Right ventricle myocardium superior (tissue), 1 donor: ENCODE measurements around the gene IKBIP. TPM values are rescaled to one million over a fixed set of nuclear protein-coding genes. Genes with fewer than 3 reads are reported as not detected.

Experiments
- ATAC-seq: fragments of 200-7000 bp; cut with Tn5 transposase; one replicate; pipeline ENCODE4 v1.9.1; 2020; ENCODE audit warnings: mild to moderate bottlenecking; ENCODE audit not compliant: poor library complexity
- DNase-seq: peaks from one replicate; pipeline ENCODE4 v3.0.0-alpha.2; 2020
- intact Hi-C: fragments of 100-400 bp; cut with DNase I; formaldehyde crosslinking; loops from one replicate; pipeline ENCODE4 v1.11.2; 2022
- long read RNA-seq: library from polyadenylated mRNA; unstranded; transcript quantifications from one replicate; pipeline ENCODE4 v2.0.0, GENCODE V29; 2021
- total RNA-seq: library from RNA; stranded (reverse); fragmentation: NEBNext Ultra II Directional; extraction: Animal tissue kit (Norgen Biotek cat#: 25700); gene quantifications from one replicate; pipeline ENCODE4 v1.2.1, GENCODE V29; 2021
- donor health status: DM: no; HTN: yes; CAD: no; lungs with severe emphysema.

The IKBIP gene, protein sequence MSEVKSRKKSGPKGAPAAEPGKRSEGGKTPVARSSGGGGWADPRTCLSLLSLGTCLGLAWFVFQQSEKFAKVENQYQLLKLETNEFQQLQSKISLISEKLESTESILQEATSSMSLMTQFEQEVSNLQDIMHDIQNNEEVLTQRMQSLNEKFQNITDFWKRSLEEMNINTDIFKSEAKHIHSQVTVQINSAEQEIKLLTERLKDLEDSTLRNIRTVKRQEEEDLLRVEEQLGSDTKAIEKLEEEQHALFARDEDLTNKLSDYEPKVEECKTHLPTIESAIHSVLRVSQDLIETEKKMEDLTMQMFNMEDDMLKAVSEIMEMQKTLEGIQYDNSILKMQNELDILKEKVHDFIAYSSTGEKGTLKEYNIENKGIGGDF
- total RNA-seq: 3.3 TPM
- long read RNA-seq, transcript IKBIP-201 (3 exons, 3,189 nt): major isoform, 7 of 13 reads
- long read RNA-seq, partial matches to known transcripts: 1 of 13 reads
- long read RNA-seq, other reads (novel, unspliced or antisense): 0 of 13 reads

DNA sequence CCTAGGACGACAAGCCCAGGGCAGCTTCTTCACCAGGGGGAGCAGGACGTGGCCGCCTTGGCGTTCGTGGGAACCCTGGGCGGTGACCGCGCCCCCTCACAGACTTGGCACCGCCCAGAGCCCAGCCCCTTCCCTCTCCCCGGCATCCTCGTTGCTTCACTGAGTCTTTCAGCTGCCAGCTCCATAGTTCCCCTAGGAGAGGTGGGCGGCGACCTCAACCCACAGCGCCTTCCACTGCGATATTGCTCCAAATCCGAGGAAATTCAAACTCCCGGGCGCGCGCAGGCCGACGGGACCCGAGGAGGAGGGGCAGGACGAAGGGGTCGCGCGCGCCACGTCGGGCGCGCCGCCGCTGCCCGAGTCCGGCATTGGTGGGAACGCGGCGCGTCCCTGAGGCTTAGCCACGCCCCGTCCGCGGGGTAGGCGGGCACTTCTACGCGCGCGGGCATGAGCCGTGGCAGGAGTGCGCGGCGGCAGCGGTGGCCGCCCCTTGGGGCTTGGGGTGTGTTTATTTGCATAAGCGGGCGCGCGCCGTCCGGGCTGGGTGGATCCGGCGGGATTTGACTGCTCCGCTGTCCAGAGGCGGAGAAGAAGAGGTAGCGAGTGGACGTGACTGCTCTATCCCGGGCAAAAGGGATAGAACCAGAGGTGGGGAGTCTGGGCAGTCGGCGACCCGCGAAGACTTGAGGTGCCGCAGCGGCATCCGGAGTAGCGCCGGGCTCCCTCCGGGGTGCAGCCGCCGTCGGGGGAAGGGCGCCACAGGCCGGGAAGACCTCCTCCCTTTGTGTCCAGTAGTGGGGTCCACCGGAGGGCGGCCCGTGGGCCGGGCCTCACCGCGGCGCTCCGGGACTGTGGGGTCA, at the start of gene IKBIP, which contains the start of gene APAF1:
Gene IKBIP (minus strand): TSS at position 77 of the 860 bp plus-strand sequence. CDS start 87 bp downstream, outside the sequence.
Gene APAF1 (plus strand): TSS at position 579 of the 860 bp plus-strand sequence. CDS start 3,070 bp downstream, outside the sequence.
- ATAC-seq: peak; percentile 99
- intact Hi-C loops: loop anchor here (10.0 kb wide), 1 partner anchor 50 kb away; the partner anchor contains the start of gene SLC25A3
- DNase-seq: peak; percentile 99

DNA sequence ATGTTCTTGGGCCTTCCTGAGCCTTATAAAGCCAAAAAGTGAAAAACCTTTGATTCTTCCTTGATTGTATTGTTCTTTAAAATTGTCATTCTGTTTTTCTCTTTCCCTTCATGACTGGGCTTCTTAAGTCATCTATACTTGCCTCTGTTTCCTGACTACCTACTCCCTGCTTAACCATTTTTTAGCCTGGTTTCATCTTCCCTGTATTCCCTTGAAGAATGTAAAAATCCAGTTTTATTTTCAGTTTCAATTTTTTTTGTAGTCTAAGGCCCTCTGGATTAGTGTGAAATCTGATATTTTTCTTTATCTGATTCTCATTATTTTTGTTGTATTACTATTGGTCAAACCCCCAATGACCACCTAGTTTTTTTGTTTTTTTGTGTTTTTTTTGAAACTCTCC, 46.8 kb upstream of the IKBIP start:
- intact Hi-C loops: no loop called here
- no peak for ATAC-seq
- DNase-seq: no peak

DNA sequence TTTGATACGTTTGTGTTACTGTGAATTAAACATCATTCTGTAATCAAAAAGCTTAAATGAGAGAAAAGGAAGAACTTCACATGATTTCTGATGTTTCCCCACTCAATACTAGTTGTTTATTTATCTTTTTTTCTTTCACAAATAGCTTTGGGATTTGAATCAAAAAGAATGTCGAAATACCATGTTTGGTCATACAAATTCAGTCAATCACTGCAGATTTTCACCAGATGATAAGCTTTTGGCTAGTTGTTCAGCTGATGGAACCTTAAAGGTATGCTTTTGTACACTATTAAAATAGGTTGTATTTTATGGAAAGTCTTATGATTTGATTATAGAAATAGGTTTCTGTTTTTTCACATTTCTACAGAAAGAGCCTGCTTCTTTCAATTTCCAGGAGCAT, 42.0 kb upstream of the IKBIP start:
- intact Hi-C loops: no loop called here
- DNase-seq (no peak), ATAC-seq (no peak)

DNA sequence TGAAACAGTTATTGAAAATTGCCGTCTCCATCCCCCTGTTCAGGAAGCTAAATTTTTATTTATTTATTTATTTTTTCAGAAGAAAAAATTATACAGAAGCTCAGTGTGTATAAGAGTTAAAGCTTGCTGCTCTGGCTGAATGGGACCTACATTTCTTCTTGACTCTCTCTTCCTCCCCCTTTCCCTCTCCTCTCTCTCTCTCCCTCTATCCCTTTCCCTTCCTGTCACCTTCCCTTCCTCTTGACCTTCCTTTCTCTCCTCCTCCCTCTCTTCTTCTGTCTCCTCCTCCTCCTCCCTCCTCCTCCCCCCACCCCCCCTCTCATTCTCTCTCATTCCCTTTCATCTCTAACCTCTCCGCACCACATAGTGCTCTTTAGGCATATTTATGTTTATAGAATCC, 39.6 kb upstream of the IKBIP start:
- DNase-seq (no peak), ATAC-seq (no peak)
- intact Hi-C loops: no loop called here

DNA sequence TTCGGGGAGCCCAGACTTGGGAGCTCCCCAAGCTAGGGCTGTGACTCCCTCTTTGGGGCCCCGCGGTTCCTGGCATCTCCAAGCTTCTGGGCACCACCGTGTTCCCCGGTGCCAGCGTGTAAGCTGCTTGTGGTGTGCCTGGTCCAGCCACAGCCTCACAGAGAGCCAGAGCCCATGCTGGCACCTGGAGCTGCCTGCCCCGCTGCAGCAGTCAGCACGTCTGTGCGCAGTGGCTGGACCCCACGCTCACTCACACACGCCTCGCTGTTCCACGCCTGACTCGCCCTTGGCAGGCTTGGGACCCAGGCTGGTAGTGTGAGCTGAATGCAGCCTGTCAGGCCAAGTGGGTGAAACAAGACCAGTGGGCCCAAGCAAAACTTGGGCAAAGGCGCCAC, 35.0 kb upstream of the IKBIP start:
- intact Hi-C loops: no loop called here
- DNase-seq: no peak

DNA sequence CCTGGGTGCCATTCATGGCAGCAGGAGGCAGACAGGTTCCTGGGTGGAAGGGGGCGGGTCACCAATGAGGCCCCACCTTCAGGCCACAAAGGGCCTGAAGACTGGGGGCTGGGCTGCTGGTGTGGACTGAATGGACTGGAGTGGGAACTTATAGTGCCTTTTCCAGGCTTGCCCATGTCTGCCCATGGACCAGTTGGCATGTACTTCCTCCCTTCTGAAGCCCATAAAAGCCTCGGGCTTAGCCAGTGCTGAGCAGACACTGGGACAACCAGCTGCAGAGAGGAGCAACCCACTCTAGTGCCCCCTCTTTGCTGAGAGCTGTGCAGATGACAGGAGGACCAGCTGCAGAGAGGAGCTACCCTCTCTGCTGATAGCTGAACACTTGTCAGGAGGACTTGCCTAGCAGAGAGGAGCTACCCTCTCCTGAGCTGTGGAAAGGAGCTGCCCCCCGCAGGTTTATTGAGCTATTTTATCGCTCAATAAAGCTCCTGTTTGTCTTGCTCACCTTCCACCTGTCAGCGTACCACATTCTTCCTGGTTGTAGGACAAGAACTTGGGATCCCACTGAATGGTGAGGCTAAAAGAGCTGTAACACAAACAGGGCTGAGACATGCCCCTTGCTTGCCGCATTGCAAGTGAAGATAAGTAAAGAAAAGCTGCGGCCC, 34.5 kb upstream of the IKBIP start:
- DNase-seq: no peak

More for the DNA sequence above, 35.0 kb upstream of the IKBIP start:
- no peak for ATAC-seq

DNA sequence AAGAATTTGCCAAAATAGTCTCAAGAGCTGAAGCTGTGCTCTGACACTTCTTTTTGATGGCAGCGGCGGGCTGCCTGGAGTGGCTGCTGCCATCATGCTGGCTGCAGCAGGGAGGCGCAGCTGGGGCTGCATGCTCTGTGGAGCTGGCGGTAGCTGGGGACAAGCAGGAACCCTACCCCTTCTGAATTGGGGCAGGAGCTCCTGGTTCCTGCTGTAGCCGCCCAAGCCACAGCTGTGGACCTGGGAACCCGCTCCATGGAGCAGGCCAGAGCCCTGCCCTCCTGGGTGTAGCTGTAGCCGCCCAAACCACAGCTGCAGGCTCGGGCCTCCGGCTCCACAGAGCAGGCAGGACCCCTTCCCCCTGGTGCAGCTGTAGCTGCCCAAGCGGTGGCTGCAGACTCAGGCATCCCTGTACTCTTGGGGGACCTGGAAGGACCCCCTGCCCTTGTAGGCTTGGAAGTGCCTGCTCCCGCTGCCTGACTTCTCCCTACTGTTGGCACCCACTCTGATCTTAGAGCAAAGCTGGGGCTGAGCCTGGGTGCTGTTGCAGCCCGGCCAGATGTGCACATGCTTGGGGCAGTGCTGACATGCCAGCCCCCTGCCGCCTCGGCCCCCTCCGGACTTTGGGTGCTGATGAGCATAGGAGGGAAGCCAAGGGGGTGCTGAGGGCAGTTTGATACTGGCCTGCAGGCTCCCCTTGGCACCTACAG, 33.8 kb upstream of the IKBIP start:
- ATAC-seq (no peak), DNase-seq (no peak)
- intact Hi-C loops: no loop called here

More for the DNA sequence above, 34.5 kb upstream of the IKBIP start:
- intact Hi-C loops: no loop called here
- no peak for ATAC-seq

DNA sequence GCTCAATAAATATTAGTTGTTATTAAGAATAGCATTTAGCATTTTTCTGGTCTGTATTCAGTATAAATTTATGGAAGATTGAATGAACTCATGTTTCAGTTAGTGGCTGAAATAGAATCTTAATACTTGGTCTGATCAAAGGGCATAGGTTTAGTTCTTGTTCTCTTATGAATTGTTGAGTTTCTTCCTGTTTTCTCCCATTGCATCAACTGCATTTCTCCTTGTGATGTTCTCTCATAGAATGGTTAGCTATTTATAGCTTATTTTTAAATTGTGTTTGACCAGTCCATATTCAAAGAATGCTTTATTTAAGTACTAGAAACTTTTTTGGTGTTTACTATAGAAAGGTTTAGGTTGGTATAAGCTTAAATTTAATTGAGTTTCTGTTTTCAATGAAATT, 30.3 kb upstream of the IKBIP start:
- DNase-seq (no peak), ATAC-seq (no peak)
- intact Hi-C loops: no loop called here

DNA sequence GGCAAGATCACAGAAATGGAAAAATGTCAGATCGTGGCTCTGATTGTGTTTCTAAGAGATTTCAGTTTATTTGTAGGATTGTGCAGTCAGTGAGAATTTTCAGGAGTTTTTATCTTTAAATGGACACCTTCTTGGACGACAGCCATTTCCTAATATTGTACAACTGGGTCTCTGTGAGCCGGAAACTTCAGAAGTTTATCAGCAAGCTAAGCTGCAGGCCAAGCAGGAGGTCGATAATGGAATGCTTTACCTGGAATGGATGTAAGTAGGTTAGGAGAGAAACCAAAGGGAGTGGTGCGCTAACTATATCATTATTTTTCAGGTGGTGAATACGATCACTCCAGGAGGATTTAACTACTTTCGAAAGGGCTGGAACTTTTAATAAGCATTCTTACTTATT, 26.9 kb upstream of the IKBIP start:
- intact Hi-C loops: no loop called here
- no peak for ATAC-seq
- no peak for DNase-seq

DNA sequence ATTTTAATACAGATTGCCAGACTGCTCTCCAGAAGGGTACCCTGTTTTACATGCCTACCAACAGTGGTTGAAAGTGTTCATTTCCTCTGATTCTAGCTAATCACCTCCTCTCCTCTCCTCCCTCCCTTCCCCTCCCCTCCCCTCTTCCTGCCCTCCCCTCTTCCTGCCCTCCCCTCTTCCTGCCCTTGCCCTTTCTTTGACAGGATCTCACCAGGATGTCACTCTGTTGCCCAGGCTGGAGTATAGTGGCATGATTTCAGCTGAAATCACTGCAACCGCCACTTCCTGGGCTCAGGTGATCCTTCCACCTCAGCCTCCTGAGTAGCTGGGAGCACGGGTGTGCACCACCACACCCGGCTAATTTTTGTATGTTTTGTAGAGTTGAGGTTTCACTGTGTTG, 25.2 kb upstream of the IKBIP start:
- DNase-seq (no peak), ATAC-seq (no peak)
- intact Hi-C loops: no loop called here

DNA sequence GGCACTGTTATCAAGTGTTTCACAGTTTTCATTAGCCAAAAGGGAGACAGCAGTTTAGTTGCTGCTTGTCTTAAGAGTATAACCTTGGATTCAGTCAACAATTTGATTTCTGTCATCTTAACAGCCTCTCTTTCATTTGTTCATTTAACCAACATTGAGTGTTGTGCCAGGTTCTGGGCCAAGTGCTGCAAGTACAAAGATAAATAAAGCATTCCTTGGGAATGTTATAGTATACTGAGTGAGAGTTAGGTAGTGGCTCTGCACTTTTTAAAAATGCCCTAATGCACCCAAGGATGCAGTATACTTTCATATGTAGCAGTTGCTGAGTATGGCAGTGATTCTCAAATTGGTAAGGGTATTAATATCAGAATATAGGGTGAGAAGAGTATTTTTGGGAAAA, 15.9 kb upstream of the IKBIP start:
- intact Hi-C loops: no loop called here
- DNase-seq (no peak), ATAC-seq (no peak)

DNA sequence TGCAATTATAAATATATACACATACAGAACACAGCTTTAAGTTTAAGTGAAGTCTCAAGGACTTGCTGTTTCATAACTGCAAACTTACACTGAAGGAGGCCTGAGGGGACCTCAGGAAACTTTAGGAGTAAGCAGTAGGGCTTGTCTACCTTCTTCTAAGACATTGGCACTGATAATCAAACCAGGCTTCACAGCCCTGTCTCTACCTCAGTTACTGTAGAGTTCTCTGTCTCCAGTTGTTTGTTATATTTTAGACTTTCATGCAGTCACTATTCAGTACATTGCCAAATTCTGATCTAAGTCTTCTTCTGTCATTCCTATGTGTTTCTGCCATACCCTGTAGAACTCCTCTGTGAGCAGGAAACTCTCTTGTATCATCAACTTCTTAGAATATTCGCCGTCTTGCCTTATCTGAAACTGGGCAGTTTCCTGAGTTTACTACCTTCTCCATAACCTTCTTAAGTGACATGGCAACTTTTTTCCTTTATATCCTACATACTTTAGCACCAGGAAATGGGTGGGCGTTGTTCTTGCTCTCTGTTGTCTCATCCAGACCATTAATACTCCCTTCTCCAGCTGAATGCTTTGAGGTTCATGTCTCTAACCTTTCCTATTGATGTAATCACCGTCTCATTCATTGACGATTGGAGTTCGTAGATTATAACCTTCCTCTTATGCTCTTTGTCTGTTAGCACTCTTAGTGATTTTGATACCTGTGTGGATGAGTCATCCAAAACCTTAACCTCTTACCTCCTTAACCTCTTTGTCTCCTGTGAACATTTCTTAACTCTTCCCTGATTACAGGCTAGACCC, 11.9 kb upstream of the IKBIP start:
- intact Hi-C loops: no loop called here
- ATAC-seq (no peak), DNase-seq (no peak)

DNA sequence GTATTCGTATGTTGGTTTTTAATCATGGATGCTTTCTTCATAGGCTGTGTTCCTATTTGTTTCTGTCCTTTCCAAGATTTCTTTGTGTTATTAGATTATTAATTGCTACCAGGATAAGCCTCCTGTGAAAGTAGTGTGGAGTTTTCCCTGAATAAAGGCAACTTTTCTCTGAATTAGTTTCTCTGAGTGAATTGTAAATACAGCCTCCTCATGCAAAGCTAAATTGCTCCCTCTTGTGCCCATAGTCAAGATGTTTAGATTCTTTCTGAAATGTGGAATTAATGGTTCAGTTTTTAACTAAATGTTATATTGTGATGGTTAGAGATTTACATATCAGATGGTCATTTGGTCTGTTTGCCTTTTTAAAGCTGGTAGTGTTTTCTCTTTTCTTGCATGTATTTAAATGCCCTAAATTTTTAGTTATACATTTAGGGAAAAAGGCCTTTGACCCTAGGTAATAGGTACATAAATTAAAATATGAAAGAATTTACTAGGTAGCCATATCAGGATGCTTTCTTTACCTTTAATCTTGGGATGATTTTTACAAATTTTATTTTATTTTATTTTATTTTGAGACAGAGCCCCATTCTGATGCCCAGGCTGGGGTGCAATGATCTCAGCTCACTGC, 9.4 kb upstream of the IKBIP start:
- intact Hi-C loops: no loop called here
- no peak for ATAC-seq
- DNase-seq: no peak

DNA sequence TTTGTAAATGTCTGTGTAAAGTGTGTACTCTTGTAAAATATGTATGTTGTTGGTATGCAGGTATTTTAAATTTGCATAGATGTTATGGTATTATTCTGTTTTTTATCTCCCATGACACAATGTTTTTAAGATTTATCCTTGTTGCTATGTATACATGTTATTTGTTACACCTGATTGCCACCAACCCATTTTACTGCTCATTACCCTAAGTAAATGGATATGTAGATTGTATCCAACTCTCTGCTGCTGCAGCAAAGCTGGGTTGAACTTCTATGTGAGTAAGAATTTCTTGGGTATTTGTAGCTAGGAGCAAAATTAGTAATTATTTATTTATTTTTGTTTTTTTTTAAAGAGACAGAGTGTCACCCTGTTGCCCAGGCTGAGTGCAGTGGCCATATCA, 6.7 kb upstream of the IKBIP start:
- DNase-seq: no peak
- intact Hi-C loops: no loop called here
- no peak for ATAC-seq

DNA sequence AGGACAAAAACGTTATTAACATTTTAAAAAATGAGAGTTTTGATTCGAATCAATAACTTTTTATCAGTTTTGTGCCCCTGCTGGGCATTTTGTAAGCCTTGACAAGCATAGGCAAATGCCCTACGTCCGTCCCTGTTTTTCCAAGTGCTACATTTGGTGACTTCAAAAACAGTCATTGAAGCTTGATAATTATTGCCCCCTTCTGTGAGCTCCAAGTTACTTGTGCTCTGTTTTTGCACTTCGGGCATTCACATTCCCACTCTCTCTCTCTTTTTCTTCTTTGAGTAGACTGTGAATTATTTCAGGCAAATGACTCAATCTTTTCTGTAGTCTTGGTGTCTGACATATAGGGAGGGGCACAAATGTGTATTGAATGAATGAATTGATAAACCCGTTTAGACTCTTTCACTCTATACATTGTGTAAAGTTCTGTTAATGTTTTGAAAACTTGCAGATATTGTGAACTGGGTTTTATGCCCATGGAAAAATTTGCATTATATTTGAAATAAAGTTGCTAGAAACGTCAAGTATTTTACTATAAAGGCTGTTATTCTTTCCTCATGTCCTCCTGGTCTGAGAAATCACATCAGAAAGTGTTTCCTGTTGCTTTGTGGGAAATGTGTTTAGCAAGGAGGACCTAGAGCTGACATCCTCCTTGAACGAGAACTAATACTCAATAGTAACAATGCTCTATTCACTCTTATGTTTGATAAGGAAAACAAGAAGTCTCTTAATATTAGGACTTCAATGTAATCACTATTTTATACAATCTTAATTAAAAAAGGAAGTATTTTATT, 1.9 kb upstream of the IKBIP start:
- intact Hi-C loops: loop anchor here (10.0 kb wide), 1 partner anchor 52 kb away; the partner anchor contains the start of gene SLC25A3
- ATAC-seq (no peak), DNase-seq (no peak)

DNA sequence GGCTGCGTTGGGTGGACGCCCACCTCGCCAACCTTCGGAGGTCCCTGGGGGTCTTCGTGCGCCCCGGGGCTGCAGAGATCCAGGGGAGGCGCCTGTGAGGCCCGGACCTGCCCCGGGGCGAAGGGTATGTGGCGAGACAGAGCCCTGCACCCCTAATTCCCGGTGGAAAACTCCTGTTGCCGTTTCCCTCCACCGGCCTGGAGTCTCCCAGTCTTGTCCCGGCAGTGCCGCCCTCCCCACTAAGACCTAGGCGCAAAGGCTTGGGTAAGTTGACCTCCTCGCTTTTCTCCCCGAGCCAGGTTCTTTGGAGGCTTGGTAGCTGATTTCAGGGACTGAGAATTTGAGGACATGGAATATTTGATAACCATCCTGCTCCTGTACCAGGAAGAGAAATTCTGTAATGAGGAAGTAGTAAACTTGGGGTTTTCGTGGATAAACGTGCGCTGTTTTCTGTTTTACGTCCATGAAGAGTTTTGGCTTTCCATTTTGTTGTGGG, 1.0 kb upstream of the IKBIP start:
- ATAC-seq (peak; percentile 16), DNase-seq (no peak)

More for the DNA sequence above, 1.0 kb upstream of the IKBIP start:
- intact Hi-C loops: loop anchor here (10.0 kb wide), 1 partner anchor 51 kb away; the partner anchor contains the start of gene SLC25A3
